Mammary epithelial cell (primary cell): ENCODE data around the gene COL27A1.

Source experiments
- CTCF ChIP-seq, 2 donors: IDR thresholded peaks in 1 of 2; conservative IDR thresholded peaks in 1 of 2; 2 replicates each; pipeline ENCODE4 v1.5.1; 2011 to 2012; ENCODE audit warnings: inconsistent platforms in 2 of 2, low read length in 2 of 2, mild to moderate bottlenecking in 2 of 2, control low read depth in 1 of 2, low read depth in 1 of 2; ENCODE audit not compliant: insufficient read depth in 1 of 2; ENCODE audit errors: extremely low read depth in 1 of 2
- EZH2 ChIP-seq: IDR thresholded peaks from 2 replicates; pipeline ENCODE4 v1.6.1; 2012; ENCODE audit warnings: low read length, inconsistent platforms, borderline replicate concordance

DNA sequence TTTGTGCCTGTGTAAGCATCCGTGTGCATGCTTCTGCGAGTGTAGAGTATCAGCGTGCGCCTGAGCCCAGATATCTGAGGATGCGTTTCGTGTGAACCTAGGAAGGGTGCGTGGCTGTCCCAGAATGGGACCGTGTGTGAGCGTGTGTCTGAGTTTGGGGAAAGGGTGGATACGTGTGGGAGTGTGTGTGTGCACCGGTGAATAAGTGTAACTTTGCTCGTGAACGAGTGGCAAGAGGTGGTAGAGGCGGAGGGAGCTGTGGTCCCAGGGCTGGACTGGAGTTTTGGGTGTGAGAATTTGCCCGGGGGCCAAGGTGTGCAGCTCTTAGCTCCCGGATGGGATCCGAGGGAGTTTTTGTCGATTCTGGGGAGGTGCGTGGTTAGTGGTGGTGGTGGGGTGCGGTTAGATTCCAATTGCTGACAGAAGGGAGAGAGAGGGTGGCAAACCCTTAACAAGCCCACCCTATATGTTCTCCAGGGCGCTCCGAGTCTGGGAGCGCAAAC is 686 bp upstream of the COL27A1 start:
- TF ChIP-seq CTCF (conservative IDR thresholded peaks at IDR 0.05 in 1 of 2, IDR thresholded peaks at IDR 0.05 in 1 of 2; ENCODE audit: extremely low read depth in 1 of 2, insufficient read depth in 1 of 2, low read depth in 1 of 2, low read length in 2 of 2) (no peak), EZH2 (no peak)
